HG03378 (cell line): ENCODE measurements around the gene GALNS.

ENCODE experiments used
- ATAC-seq: cut with Tn5 transposase; IDR thresholded peaks from one replicate; pipeline ENCODE4 v1.9.1; 2021; ENCODE audit warnings: mild to moderate bottlenecking, moderate library complexity; ENCODE audit not compliant: unreplicated experiment

Gene GALNS

DNA sequence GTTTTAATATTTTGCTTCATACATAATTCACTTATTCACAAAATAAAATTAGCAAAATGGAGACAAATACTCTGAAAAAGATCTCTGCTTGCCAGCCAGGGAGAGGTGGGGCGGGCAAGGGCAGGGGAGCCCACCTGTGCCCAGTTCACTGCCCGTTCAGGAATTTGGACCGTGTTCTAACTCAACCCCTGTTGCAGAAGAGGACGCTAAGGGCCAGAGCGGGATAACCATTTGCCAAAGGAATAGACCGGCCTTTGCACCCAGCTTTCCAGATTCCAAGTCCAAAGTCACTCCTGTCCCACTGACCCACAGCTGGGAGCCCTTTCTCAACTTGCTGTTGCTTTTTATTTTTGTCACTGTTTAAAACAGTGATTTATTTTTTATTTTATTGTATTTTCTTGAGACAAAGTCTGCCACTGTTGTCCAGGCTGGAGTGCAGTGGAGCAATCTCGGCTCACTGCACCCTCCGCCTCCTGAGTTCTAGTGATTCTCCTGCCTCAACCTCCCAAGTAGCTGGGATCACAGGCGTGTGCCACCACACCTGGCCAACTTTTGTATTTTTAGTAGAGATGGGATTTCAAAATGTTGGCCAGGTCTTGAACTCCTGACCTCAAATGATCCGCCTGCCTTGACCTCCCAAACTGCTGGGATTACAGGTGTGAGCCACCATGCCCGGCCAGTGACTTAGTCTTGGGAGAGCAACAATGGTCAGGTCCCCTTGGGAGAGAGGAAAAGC, 69.0 kb downstream of the GALNS start:
- no peak for ATAC-seq

DNA sequence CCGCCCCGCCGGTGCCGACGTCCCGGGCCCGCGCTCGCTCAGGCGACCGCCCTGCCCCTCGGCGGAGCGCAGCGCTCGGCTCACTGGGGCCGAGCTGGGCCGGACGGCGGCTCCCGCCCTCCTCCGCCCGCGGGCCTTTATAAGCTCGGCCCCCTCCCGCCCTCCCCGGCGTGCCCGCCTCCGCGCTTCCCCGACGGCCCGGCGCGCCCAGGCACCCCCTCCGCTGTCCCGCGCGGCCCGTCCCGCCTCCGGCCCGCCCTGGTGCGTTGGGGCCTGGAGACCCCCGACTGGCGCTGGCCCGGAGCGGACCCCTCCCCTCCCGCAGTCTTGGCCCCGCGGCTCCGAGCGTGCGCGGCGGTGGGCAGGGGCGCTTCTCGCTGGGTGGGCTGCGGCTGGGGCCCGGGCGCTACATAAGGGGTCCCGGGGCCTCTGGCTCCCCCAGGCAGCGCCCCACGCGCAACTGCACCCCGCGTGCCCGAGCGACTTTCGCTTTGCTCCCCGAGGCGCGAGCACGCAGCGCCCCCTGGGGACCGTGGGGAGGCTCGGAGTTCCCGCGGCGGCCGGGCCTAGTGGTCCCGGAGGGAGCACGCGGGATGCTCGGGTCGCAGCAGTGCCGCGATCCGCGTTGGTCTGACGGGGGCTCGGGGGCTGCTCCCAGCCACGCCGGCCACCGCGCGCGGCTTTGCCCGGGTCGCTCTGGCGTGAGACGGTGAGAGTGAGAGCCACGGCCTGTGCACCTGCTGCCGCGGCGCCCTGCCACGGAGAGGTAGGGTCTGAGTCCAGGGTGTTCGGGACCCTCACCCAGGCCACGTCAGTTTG, 71.4 kb downstream of the GALNS start, which contains the start of gene PIEZO1:
Gene PIEZO1, minus strand, starts transcription at position 115 of the 819 bp plus-strand sequence. CDS start 256 bp downstream, outside the sequence.
- no peak for ATAC-seq

DNA sequence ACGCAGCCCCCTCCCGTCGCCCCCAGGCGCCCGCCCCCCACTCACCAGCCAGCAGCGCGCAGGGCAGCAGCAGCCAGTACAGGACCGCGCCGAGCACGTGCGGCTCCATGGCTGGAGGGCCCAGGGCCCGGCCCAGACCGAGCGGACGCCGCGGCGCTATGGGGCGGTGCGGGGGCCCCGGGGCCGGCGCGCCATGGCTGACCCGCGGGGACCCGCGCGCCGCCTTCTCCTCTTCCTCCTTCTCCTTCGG, 72.0 kb downstream of the GALNS start:
- no peak for ATAC-seq

DNA sequence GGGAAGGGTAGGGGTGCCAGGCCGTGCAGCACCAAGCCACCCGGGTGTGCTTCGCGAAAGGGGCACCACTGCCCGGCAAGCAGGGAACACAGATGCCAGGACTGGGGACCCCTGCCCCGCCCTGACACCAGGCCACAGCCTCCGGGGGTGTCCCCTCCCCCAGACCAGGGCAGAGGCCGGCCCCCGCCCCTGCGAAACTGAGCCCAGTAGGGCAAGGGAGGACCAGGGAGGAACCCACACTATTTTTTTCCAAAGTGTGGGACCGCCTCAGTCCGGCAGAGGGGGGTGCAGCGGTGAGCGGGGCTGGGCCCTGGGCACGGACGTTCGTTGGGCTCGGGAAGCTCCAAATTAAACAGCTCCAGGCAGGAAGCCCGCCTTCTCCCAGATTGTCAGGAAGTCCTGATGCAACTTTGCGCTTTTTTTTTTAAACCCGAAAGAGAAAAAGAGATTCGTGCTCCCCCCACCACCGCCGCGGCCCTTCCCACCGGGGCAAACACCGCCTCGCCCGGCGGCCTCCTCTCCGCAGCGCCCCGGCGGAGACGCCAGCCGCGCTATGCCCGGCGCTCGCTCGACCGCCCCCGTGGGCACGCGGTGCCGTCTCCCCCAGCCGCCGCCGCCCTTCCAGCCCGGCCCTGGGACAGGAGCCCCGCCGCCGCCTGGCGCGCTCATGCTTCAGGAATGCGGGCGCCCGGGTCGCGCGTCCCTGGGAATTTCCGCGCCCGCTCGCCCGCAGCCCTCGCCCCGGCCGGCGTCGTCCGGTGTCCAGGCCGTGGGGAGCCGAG, 72.5 kb downstream of the GALNS start:
- no peak for ATAC-seq

DNA sequence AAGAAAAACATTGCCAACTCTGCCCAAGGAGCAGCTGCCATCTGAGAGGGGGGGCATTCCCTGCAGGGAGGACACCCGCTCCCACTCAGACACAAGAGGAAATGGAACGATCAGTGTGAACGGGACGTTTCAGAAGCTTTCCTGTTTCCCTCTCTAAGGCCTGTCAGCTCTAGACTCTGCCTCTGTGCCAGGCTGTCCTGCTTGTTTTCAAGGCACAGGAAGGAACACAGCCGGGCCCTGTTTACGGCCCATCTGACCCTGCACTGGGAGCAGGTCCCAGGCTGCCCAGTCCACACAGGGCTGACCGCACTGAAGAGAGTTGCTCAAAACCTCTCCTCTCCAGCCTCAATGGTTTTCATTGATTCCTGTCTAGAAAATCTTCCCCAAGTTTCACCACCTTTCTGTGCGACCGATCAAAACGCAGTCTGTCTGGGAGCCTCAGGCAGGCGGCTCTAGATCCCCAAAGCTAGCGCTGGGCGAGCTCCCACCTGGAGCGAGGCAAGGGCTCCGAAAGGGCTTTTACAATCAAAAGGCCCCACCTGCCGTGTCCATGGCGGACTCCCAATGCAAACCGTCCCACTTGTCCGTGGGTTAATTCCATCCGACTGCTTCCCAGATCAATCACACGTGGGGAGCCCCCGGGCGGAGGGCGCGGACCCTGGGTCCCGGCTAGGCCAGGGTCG, 73.2 kb downstream of the GALNS start:
- ATAC-seq = no peak

DNA sequence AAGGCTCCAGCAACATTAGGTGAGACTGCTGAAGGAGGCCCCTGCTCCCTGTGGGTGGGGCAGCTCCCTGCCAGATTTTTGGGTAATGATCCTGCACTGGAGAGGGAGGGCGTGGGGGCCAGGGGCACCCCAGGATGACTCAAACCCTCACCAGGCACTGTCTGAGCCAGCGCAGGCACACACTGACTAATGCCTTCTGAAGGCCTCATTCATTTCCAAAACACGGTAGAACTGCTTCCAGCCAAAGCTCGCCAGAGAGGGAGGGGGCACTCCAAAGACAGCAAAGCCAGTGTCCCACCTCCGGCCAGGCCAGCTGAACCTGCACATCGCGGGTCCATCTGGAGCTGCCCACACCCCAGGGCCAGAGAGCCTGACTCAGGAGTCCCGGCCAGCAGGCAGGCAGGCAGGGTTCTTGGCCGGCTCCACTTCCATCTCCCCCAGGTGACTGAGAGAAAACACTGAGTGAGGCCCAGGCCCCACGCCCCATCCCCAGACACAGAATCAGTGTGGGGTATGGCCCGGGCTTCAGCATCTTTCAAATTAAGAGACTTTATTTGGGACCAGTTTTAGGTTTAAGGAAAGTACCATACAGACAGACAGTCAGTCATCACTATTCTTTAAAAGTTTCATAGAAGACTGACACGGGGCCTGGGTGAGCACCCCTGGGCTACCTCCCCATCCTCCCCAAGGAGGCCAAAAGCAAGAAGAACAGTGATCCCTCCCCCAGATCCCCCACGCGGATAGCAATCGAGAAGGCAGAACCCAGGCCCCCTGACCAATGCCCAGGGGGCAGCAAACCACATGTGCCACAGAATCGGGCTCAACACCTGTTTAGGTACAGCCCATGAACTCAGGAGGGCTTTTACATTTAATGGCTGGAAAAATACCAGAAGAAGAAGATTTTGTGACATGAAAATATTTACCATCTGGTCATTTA, 74.0 kb downstream of the GALNS start:
- ATAC-seq = no peak

DNA sequence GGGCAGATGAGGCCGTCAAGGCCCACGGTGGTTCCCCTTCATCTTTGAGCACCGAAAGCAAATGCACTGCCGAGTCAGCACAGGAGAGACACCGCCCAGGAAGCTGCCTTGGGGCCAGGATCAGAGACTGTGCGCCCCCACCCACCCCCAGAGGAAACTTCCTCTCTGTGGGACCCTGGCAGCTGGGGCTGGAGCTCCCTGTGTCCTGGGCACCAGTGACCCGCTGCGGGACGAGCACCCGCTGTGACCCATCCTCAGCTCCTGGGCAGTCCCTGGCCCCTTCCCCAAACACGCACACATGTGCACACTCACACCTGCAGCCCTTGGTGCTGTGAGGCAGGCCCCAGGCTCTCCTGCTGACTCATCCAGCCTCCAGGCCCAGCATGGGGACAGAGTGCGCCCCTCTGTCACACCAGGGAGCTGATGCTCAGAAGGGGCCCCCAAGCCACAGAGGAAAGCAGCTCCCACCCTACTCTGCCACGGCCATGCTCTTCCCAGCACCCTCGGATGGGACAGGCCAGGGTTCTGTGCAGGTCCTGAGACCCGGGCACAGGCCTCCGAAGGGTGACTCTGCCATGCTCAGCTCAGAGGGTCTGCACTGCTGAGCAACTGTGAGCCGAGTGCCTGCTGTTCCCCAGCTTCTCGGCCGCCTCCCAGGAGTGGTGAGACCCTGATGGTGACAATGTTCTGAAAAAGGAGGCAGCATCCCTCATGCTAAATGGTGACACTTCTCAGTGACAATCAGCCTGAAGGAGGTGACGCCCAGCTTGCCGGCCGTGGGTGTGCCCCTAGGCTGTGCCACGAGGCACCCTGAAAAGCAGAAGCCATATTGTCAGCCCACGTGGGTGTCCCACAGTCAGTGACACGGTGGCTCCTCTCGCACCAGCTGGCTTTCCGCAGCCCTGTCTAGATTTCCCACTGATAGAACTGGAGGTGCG, 75.3 kb downstream of the GALNS start:
- ATAC-seq = no peak

DNA sequence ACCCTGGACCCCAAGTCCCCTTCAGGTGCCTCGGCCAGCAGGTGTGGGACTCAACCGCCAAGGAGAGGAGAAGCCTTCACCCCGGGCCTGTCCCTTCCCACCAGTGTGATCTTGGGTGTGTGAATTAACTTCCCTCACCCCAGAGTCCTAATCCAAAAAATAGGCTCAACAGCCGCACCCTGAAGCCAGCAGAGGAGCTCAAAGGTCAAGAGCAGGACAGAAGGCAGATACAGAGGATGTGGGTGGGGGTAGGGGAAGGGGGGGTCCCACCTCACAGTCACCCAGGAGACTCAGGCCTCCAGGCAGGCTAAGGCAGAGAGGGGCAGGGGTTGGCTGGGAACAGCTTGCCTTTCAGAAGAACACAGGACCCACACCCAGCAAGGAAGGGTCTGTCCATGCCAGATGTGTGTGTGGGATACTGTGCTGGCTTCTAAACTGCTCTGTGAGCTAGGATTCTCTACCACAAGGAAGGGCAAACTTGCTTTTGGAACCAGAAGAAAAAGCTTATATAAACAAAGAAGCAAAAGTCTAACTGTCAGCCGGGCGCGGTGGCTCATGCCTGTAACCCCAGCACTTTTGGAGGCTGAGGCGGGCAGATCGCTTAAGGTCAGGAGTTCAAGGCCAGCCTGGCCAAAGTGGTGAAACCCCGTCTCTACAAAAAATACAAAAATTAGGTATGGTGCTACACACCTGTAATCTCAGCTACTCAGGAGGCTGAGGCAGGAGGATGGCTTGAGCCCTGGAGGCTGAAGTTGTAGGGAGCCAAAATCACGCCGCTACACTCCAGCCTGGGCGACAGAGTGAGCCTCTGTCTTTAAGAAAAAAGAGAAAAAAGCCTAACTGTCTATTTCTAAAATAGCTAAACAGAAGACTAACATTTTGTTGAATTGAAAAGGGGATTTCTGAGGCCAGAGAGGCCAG, 76.3 kb downstream of the GALNS start:
- ATAC-seq = no peak

DNA sequence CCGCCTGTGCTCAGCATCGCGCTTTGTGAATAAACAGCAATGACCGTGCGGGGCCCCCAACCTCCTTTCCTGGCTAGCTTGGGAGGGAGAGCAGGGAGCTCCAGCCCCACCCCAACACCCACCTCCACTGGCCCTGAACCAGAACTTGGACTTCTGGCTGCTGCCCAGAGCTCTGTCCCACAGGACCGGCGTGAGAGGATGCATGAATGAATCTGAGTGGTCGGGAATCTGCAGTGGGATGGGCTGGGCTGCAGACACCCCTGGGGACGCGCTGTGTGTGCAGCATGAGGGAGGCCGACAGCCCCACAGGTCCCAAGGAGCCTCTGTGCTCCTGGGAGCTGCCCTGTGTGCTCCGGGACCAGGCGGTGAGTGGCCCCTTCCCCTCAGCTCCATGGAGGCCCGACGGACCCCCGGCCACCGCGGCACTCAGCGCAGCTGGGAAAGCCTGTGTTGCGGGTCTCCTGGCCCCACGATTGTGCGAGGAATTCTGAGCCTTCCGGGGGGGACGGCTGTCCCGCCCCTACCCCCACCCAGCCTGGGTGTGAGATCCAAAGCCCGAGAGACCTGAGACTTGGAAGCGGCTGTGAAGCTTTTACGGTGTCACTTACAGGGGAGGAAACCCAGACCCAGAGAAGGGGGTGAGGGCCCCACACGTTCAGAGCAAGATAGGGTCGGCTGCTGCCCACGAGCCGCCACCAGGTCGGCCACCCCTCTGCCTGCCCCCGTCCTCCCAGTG, 77.2 kb downstream of the GALNS start:
- ATAC-seq = no peak

DNA sequence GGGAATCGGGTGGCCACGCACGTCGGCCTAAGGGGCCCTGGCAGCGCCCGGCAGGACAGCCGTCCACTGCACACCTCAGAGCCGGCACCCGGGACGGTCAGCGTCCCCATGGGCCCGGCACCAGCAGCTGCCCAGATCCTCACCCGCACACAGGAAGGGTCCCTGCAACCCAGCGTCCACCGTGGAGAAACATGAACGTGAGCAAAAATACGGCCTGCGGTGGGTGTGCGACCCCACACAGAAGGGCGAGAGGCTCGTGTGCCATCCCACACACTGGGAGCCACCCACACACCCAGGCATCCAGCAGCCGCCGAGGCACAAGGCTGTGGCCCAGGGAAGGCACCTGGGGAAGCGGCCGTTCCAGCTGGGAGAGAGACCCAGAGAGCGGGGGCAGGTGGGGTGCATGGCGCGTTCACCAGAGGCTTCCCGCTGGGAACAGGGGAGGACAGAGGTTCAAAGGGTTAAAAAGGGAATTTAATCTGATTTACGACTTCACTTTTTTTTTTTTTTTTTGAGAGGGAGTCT, 78.1 kb downstream of the GALNS start:
- no peak for ATAC-seq

DNA sequence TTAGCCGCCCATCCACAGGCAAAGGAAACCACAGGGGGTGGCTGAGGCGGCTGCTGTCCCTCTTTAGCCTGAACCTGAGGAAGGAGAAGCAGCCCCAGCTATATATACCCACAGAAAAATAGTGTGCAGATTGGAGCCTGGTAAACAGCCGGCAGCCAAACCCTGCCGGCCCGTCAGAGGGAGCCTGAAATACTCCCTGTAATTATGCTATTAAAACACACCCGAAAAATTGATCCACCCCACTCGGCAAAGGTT, 78.5 kb downstream of the GALNS start:
- no peak for ATAC-seq

DNA sequence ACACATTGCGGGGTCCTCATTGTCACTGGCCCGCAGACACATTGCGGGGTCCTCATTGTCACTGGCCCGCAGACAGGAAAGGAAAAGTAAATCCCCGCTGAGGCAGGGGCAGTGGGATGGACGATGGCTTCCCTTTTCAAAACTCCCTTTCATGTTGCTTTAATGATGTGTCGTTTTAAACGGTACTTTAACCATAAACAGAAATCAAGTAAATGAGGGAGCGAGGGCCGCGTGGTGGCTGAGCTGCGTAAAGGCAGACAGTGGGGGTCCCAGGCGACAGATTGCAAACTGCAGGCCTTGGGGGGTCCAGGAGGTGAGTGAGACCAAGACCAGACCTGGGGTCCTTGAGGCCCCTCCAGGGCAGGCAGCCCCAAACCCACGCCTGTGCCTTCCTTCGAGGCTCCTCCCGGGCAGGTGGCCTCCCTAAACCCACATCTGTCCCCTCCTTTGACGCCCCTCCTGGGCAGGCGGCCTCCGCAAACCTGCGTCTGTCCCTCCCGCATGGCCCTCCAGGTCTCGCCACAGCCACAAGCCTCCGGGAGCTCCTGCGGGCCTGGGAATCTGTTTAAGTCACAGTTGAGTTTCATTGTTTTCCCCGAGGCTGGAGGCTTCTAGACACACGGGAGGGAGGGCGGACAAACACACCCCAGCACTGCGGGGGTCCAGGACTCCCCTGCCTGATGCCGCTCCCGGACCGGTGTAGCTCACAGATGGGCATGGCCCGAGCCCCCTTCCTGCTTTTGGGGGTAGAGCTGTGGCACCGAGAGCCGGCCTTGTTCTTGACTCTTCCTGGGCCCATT, 79.1 kb downstream of the GALNS start:
- ATAC-seq = no peak

DNA sequence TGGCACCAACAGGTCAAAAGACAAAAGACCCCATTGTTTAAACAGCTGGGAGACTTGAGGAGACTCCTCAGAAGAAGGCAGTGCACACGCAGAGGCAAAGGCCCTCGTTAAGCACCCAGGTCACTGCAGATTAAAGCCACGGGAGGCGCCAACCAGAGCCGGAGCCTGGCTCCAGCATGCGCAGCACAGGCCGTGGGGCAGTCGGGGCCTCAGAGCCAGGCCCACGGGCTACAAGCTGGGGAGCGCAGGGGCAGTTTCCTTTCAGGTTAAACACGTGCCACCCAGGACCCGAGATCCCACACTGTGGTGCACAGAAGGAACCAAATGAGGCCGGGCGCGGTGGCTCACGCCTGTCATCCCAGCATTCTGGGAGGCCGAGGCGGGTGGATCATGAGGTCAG, 80.9 kb downstream of the GALNS start:
- no peak for ATAC-seq

DNA sequence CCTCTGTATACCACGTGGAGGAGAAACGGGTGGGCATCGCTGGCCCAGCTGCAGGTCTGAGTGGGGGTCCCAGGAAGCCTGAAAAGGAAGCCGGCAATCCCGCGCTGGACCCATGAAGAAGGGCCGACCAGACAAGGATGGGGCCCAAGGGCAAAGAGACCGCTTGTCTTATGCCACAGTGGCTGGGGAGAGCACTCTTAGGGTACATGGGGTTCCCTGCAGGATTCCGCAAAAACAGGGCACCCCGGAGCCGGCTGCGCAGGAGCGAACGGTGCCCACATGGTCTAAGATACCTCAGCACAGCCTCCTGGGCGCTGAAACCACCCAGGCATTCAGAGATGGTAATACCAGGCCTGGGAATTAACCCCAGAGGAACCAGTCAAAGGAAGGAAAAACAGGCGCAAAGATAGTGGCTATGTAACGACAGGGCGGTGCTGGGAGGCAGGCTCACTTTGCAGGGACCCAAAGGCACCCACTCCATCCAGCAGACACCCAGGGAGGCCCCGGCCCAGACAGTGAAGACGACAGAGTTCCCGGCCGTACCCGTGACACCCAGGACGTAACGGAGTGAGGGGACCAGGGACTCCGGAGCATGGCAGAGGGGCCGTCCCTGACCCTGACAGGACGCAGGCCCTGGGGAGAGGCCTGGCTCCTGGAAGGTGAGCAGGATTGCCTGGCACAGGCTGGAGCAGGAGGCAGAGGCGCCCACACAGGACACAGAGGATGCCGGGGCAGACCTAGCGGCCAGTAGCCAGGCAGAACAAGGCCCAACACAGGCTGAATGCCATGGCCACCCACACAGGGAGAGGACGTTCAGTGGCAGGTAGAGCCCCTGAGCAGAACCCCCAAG, 82.0 kb downstream of the GALNS start:
- ATAC-seq = no peak

DNA sequence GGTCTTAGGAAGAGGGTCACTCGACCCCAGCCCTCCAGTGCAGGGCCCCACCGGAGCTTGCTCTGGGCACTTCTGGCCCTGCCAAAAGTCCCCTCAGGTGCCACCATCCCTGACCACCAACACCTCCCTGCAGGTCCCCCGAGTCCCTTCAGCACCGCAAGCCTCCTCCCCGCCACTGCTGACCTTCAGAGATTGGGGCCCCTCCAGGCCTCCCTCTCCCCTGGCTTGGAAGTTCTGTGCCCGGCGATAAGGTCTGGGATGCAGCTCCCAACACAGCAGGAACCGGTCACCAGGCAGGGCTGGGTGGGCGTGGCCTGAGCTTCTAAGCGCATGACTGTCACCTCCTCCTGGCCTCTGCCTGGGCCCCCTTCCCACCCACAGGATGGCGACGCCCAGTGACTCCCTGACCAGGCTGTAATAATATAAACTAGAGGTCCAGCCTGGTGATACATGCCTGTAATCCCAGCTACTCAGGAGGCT, 82.9 kb downstream of the GALNS start:
- no peak for ATAC-seq
